ENCODE results near the gene LZTS3. TPM values are rescaled to one million over a fixed set of nuclear protein-coding genes. Genes with fewer than 3 reads are reported as not detected.

Gene LZTS3
- total and polyA plus RNA-seq, 2 of the 13 experiments (the other 11 are each of a cell fraction or from before 2014, with no cell fraction given): 10.1 to 31.3 TPM

DNA sequence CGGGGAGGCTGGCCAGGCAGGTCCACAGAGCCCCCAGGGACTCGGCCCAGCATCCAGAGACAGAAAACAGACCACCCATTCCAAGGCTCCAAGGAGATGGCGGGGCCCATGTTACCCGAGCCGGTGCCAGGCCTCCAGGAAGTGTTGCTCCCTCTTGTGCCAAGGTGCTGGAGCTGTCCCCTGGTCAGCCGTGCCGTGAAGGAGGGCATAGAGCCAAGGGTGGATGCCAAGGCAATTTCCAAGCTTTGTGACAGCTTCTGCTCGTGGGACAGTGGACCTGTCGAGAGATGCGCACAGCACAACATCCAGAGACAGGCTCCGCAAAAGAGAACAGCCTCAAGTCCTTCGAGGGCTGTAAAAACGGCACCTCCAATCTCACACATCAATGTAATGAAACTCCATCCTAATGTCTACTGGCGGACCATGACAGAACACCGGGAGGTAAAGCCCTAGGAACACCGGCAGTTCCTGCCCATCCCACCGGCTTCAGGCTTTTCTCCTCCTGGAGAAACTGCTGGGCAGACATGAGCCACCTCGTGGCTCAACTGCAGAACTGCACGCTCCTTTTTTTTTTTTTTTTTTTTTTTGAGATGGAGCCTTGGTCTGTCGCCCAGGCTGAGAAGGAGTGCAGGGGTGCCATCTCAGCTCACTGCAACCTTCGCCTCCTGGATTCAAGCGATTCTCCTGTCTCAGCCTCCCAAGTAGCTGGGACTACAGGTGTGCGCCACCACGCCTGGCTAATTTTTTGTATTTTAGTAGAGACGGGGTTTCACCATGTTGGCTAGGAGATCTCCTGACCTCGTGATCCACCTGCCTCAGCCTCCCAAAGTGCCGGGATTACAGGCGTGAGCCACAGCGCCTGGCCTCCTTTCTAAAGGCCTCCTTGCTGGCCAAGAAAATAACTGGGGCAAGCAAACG, 57.9 kb downstream of the LZTS3 start (continued):
- TF ChIP-seq STAG1 (CRISPR knock-in tag; IDR thresholded peaks at IDR 0.05) (peak; percentile 79), SALL1 (CRISPR knock-in tag; IDR thresholded peaks at IDR 0.05) (peak; percentile 50), ZNF205 (CRISPR knock-in tag; IDR thresholded peaks at IDR 0.05) (no peak), IRF9 (CRISPR knock-in tag; IDR thresholded peaks at IDR 0.05; ENCODE audit: borderline replicate concordance) (peak; percentile 34; the same call in 1 of the 2 replicates), ZBED4 (CRISPR knock-in tag; IDR thresholded peaks at IDR 0.05; ENCODE audit: borderline replicate concordance) (0 out of 2 replicates have a peak, but pooled peaks have one; percentile 18), ZEB1 (IDR thresholded peaks at IDR 0.05; ENCODE audit: insufficient replicate concordance, low read depth) (no peak), RXRB (CRISPR knock-in tag; IDR thresholded peaks at IDR 0.05; ENCODE audit: borderline replicate concordance) (0 out of 2 replicates have a peak, but pooled peaks have one; percentile 41), ZZZ3 (CRISPR knock-in tag; IDR thresholded peaks at IDR 0.05; ENCODE audit: borderline replicate concordance) (peak; percentile 48; the same call in 1 of the 2 replicates), LCORL (IDR thresholded peaks at IDR 0.05) (no peak), LCORL (CRISPR knock-in tag; IDR thresholded peaks at IDR 0.05) (peak; percentile 60; the same call in 1 of the 2 replicates), TBX2 (CRISPR knock-in tag; IDR thresholded peaks at IDR 0.05; ENCODE audit: borderline replicate concordance) (0 out of 2 replicates have a peak, but pooled peaks have one; percentile 51)
- TF ChIP-seq, protein P1, sequence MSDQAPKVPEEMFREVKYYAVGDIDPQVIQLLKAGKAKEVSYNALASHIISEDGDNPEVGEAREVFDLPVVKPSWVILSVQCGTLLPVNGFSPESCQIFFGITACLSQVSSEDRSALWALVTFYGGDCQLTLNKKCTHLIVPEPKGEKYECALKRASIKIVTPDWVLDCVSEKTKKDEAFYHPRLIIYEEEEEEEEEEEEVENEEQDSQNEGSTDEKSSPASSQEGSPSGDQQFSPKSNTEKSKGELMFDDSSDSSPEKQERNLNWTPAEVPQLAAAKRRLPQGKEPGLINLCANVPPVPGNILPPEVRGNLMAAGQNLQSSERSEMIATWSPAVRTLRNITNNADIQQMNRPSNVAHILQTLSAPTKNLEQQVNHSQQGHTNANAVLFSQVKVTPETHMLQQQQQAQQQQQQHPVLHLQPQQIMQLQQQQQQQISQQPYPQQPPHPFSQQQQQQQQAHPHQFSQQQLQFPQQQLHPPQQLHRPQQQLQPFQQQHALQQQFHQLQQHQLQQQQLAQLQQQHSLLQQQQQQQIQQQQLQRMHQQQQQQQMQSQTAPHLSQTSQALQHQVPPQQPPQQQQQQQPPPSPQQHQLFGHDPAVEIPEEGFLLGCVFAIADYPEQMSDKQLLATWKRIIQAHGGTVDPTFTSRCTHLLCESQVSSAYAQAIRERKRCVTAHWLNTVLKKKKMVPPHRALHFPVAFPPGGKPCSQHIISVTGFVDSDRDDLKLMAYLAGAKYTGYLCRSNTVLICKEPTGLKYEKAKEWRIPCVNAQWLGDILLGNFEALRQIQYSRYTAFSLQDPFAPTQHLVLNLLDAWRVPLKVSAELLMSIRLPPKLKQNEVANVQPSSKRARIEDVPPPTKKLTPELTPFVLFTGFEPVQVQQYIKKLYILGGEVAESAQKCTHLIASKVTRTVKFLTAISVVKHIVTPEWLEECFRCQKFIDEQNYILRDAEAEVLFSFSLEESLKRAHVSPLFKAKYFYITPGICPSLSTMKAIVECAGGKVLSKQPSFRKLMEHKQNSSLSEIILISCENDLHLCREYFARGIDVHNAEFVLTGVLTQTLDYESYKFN (CRISPR knock-in tag; conservative IDR thresholded peaks at IDR 0.05): peak; percentile 45; the same call in 1 of the 2 replicates
- TF ChIP-seq, protein P2, sequence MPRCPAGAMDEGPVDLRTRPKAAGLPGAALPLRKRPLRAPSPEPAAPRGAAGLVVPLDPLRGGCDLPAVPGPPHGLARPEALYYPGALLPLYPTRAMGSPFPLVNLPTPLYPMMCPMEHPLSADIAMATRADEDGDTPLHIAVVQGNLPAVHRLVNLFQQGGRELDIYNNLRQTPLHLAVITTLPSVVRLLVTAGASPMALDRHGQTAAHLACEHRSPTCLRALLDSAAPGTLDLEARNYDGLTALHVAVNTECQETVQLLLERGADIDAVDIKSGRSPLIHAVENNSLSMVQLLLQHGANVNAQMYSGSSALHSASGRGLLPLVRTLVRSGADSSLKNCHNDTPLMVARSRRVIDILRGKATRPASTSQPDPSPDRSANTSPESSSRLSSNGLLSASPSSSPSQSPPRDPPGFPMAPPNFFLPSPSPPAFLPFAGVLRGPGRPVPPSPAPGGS (CRISPR knock-in tag; IDR thresholded peaks at IDR 0.05): 0 out of 2 replicates have a peak, but pooled peaks have one; percentile 58
- TF ChIP-seq, protein P3, sequence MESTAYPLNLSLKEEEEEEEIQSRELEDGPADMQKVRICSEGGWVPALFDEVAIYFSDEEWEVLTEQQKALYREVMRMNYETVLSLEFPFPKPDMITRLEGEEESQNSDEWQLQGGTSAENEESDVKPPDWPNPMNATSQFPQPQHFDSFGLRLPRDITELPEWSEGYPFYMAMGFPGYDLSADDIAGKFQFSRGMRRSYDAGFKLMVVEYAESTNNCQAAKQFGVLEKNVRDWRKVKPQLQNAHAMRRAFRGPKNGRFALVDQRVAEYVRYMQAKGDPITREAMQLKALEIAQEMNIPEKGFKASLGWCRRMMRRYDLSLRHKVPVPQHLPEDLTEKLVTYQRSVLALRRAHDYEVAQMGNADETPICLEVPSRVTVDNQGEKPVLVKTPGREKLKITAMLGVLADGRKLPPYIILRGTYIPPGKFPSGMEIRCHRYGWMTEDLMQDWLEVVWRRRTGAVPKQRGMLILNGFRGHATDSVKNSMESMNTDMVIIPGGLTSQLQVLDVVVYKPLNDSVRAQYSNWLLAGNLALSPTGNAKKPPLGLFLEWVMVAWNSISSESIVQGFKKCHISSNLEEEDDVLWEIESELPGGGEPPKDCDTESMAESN (CRISPR knock-in tag; conservative IDR thresholded peaks at IDR 0.05): no peak
